Stromal cell of bone marrow (primary cell): Measurements from ENCODE around the gene BCL6B.
"Not testable (repeated sequence)": the region's sequence is repeated elsewhere in the genome, so short reads cannot be mapped to it uniquely, and the experiment has no call there.

Source experiments
- DNase-seq: peaks from one replicate; pipeline ENCODE4 v3.0.0-alpha.2; 2012; ENCODE audit warnings: low read depth

BCL6B gene

GRCh38 chr17:7022781-7023571 is at the start of gene BCL6B:
Gene BCL6B, plus strand, starts transcription at chr17:7023050. Its CDS starts 622 bp downstream, at chr17:7023672.
- no peak for DNase-seq

- DNase-seq = not testable (repeated sequence)
Measured at GRCh38 chr17:6979440-6979839, 43.4 kb upstream of the BCL6B start.

GRCh38 chr17:6981426-6981825 is 41.4 kb upstream of the BCL6B start:
- no peak for DNase-seq

GRCh38 chr17:6985266-6985665 is 37.6 kb upstream of the BCL6B start:
- DNase-seq = no peak

DNA sequence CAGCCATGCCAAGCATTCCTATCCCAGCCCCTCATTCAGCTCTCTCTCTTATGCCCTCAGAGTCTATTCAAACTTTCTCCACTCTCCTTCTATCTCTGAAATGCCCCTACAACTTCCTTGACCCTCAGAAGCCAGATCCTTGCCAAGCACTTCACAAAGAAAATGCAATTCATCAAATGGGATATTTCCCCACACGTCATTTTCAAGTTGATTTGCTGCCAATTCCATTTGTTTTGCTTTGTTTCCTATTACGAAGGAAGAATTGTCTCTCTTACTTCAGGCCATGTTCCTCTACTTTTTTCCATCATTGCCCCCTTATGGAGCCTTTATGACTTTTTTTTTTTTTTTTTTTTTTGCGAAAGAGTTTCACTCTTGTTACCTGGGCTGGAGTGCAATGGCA is 36.2 kb upstream of the BCL6B start:
- DNase-seq = no peak

- DNase-seq = no peak
Measured at GRCh38 chr17:6989779-6990178, 33.1 kb upstream of the BCL6B start.

DNA sequence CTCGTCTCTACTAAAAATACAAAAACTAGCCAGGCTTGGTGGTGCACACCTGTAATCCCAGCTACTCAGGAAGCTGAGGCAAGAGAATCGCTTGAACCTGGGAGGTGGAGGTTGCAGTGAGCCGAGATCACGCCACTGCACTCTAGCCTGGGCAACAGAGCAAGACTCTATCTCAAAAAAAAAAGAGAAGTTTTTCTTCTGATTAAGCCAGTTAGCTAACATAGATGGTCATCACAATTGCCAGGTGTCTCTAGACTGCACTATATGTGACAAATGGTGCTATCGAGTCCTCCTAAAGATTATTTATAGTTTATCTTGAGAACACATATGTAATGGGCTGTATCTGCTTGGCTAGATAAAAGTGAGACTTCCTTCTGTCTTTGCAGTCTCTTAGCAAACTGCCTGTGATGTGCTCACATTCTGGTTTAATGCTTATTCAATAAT is 29.2 kb upstream of the BCL6B start:
- DNase-seq = not testable (repeated sequence)

DNA sequence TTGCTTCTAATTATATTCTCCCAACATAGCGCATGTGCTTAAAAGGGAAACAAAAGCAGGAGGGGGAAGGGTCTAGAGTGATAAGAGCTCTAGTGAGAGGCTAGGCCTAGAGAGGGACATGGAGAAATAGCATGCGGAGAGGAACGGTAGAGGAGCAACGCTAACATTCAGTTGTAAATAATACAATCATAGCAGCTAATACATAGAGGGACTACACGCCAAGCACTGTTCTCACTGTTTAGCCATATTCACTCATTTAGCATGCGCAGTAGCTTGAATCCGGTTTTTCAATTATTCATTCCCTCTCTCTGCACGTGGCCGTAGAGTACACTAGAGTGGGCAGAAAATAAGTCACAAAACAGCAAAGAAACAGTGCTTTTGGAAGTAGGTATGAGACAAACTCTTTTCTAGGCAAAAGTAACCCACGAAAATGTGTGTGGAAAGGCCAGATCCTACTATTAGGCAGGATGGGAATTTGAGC is 28.7 kb upstream of the BCL6B start:
- no peak for DNase-seq

DNA sequence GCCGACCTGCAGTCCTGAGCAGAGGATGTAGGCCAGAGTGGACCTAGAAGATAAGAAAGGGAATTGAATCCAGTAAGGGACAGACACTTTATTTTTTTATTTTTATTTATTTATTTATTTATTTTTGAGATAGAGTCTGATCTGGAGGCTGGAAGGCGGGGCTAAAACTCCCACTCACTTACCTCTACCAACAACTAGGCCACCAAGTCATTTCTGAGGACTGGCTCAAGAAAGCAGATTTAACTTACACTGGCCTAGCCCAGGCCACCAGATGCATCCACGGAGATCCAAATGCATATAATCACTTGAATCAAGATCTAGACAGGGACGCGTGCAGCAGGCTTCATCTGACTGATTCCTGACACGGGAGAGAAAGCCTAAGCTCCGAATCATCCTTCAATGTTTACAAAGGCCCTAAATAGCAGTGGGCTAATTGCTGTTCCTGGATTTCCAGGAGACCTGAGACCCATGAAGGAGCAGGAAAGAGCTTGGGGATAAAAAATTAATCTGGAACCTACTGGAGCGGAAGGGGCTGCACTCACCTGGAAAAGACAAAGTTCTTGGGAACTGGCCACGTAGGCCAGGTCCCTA is 28.1 kb upstream of the BCL6B start:
- DNase-seq = no peak

DNA sequence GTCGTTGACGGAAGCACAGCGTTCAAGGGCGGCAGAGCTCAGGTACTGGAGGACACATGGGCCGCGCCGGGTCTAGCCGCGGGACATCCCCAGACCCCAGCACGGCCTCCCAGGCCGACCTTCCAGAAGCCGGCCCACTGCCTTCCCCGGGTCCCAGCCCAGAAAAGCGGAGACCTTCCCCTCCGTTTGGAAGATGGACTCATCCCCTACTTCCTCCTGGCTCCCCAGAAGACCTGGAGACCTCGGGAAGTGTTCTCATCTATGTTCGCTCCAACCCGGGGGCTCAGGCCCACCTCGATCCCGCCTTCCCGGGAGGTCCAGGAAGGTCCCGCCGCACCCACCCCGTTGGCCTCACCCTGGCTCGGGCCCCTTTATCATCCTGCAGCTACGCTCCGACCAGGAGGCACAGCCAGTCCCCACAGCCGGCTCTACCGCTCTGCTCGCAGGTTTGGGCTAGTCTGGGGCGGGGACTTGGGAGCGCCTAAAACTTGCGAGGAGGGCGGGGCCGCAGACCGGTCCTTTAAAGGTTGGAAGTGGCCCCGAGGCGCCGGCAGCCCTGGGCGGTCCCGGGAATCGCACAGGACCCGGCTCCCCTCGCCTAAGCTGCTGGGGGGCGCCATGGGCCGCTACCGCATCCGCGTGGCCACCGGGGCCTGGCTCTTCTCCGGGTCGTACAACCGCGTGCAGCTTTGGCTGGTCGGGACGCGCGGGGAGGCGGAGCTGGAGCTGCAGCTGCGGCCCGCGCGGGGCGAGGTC is 27.2 kb upstream of the BCL6B start, which contains the start of gene ALOX12:
ALOX12 (plus strand) TSS at position 550 of the 756 bp plus-strand sequence; CDS start at position 619, 69 bp downstream.
- DNase-seq = no peak

DNA sequence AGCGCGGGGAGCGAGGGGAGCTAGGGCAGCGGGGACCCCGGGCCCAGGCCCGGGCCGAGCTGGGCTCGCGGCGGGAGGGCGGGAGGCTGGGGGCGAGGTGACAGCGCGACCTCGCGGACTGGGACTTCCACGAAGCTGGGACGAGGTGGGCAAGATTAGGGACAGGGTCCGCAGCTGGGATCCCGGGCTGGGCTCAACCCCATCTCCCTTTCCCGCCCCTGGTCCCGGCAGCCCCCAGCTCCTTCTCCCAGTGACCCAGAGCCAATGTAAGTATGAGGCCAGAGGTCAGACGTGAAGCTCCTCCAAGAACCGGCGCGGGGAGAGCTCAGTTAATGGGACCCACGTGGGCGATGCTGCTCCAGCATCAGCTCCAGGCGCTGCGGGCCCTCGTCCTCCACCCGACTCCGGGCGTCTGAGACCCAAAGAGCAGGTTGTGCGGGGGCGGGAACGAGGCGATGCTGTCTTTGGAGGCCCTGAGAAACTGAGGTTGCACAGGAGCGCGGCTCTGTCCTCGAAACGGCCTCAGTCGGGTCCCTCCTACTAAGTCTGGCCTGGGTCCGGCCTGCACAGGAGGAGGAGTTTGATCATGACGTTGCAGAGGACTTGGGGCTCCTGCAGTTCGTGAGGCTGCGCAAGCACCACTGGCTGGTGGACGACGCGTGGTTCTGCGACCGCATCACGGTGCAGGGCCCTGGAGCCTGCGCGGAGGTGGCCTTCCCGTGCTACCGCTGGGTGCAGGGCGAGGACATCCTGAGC is 26.4 kb upstream of the BCL6B start:
- DNase-seq = no peak

DNA sequence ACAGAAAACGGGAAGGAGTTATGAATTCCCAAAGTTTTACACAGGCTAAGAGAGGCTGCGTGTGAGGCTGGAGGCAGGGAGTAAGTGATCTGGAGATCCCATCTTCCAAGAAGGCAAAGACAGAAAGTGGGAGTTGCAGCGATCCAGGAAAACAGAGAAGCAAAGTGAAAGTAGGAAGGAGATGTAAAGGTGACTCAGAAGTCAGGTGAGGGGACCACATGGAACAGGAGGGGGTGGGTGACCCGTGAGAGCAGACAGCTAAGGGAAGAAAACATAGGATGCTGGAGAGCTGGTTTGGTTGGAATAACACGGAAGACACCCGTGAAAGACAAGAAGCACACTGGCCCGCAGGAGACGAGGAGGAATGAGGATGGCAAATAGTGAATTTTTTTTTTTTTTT is 25.7 kb upstream of the BCL6B start:
- DNase-seq = no peak

GRCh38 chr17:6998855-6999508 is 23.9 kb upstream of the BCL6B start:
- no peak for DNase-seq

DNA sequence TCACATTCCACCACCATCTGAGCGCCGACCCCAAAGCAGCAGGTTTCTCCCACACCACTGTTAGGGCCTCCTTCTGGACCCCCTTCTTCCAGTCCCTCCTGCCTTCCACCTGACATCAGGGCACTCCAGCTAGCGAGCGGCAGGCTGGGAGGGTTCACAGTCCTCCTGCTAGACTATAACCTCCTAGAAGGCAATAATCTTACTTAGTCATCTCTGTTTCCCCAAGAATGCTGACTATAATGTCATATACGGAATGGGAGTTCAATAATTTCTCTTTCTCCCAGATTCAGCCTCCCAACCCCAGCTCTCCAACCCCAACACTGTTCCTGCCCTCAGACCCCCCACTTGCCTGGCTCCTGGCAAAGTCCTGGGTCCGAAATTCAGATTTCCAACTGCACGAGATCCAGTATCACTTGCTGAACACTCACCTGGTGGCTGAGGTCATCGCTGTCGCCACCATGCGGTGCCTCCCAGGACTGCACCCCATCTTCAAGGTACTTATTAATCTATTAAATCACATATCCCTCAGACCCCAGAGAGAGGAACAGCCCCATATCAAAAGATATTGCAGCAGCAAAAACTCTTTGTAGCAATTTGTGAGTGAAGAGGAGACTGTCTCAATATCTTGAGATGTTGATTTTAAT is 21.4 kb upstream of the BCL6B start:
- DNase-seq = no peak

DNA sequence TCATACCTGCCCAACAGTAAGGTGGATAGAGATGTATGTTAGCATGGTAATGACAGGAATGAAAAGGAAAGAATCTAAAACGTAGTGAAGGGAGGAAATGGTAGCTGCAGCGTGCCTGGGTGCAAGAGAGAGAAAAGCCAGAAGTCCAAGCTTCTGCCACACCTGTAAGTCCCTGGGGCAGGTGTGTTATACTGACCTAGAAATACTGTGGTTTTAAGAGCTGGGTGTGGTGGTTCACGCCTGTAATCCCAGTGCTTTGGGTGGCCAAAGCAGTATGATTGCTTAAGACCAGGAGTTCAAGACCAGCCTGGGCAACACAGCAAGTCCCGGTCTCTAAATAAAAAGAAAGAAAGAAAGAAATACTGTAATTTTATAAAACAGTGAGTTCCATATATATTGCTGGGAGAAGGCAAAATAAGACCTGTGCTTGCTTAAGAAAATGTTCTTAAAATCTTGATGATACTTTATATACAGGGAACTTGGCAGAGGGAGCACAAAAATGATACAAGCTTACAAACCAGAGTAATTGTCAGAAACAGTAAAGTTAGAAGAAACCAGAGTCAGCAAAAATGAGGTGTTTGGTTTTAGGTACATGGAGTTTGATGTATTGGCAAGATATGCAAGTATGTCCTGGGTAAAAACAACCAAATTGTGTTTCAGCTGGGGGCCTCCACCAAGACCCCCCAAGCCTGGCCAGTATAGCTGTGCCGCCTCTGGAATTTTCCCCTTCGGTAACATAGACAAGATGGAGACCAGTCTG is 20.4 kb upstream of the BCL6B start:
- DNase-seq = no peak

- no peak for DNase-seq
Measured at GRCh38 chr17:7003745-7004144, 19.1 kb upstream of the BCL6B start.

DNA sequence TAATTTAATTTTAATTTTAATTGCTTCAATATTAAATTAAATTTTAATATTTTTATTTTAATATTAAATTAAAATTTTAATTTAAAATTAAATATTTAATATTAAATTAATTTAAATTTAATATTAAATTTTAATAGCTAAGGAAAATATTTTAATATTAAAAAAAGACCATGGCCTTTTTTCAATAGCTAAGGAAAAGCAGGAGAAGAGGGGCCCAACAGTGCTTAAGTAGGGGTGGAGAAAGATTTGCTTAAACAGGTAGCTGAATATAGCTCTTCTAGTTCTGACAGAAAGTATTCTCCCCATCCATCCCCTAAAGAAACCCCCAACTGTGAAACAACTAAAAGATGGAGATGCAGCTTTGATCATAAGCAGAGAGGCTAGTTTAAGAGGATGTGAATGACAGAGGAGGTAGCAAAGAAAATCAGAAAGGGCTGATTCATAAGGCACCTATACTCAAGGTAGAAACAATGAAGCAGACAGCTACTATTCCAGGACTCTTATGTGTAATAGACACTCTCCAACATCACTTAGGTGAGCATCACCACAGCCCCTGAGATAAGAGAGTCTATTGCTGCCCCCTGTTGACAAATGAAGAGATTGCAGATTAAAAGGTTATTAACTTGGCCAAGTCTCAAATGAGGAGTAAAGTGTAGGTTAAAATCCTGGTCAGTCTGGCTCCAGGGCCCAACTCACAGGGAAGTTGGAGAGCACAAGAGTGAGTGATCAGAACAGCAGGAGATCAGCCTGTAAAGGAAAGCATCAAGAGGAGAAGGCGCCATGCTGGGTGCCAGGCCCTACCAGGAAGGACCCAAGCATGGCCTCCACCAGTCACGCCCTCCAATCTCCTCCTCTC is 18.2 kb upstream of the BCL6B start:
- peak; percentile 36 for DNase-seq

- no peak for DNase-seq
Measured at GRCh38 chr17:7005716-7006115, 17.1 kb upstream of the BCL6B start.

- no peak for DNase-seq
Measured at GRCh38 chr17:7007143-7007542, 15.7 kb upstream of the BCL6B start.
